Hepatocyte (in vitro differentiated cells): ENCODE data around the gene EXOC3. TPM values are rescaled to one million over a fixed set of nuclear protein-coding genes. Genes with fewer than 3 reads are reported as not detected.
A peak's percentile ranks its signal among the peaks of the same experiment; 100 is the strongest.

ENCODE experiments used
- DNase-seq: peaks from one replicate; pipeline ENCODE4 v3.0.0-alpha.2; 2016; ENCODE audit warnings: low spot score
- H2AFZ ChIP-seq: fragments of 200-600 bp; sonication (generic); 2 replicates; pipeline ENCODE4 v1.6.0; 2016; ENCODE audit warnings: antibody characterized with exemption, mild to moderate bottlenecking
- H3K27ac ChIP-seq: fragments of 200-600 bp; sonication (generic); 2 replicates; pipeline ENCODE4 v1.5.1; 2016; ENCODE audit warnings: mild to moderate bottlenecking
- H3K27me3 ChIP-seq: fragments of 200-600 bp; sonication (generic); 2 replicates; pipeline ENCODE4 v1.6.1; 2016
- H3K36me3 ChIP-seq: fragments of 200-600 bp; sonication (generic); replicated peaks from 2 replicates; pipeline ENCODE4 v1.5.1; 2016; ENCODE audit warnings: low read depth; ENCODE audit not compliant: insufficient read depth
- H3K4me1 ChIP-seq: fragments of 200-600 bp; sonication (generic); 2 replicates; pipeline ENCODE4 v1.5.1; 2016; ENCODE audit warnings: mild to moderate bottlenecking, moderate library complexity; ENCODE audit not compliant: insufficient read depth
- H3K4me2 ChIP-seq: fragments of 200-600 bp; sonication (generic); 2 replicates; pipeline ENCODE4 v1.6.0; 2016
- H3K4me3 ChIP-seq: fragments of 200-600 bp; sonication (generic); 2 replicates; pipeline ENCODE4 v1.5.1; 2016; ENCODE audit warnings: mild to moderate bottlenecking
- H3K79me2 ChIP-seq: fragments of 200-600 bp; sonication (generic); 2 replicates; pipeline ENCODE4 v1.6.0; 2017; ENCODE audit warnings: mild to moderate bottlenecking
- H3K9me2 ChIP-seq: fragments of 200-600 bp; sonication (generic); replicated peaks from 2 replicates; pipeline ENCODE4 v1.6.0; 2017; ENCODE audit warnings: mild to moderate bottlenecking; ENCODE audit not compliant: insufficient read depth
- H3K9me3 ChIP-seq: fragments of 200-600 bp; sonication (generic); 2 replicates; pipeline ENCODE4 v1.5.1; 2016; ENCODE audit warnings: low read depth, mild to moderate bottlenecking
- H4K20me1 ChIP-seq: fragments of 200-600 bp; sonication (generic); 2 replicates; pipeline ENCODE4 v1.6.0; 2016; ENCODE audit warnings: mild to moderate bottlenecking; ENCODE audit not compliant: insufficient read depth, poor library complexity, severe bottlenecking
- EZH2 ChIP-seq: fragments of 200-600 bp; sonication (generic); IDR thresholded peaks from 2 replicates; pipeline ENCODE4 v1.6.1; 2016; ENCODE audit warnings: antibody characterized with exemption, mild to moderate bottlenecking, borderline replicate concordance
- EZH2phosphoT487 ChIP-seq: fragments of 200-600 bp; sonication (generic); IDR thresholded peaks from one replicate; pipeline ENCODE4 v1.6.1; 2018; ENCODE audit warnings: antibody characterized with exemption, mild to moderate bottlenecking, low read depth, moderate library complexity; ENCODE audit not compliant: unreplicated experiment, severe bottlenecking
- WGBS: methylation state at CpG from one replicate; pipeline ENCODE4 v1.1.6; 2016; ENCODE audit warnings: low lambda C conversion rate; ENCODE audit errors: missing lambda C conversion rate; 5-methylcytosine and 5-hydroxymethylcytosine counted together
- polyA plus RNA-seq: library from polyadenylated mRNA; unstranded; fragments of >200 nt; fragmentation: Nextera tagmentation; extraction: Ambion mirVana; gene quantifications from 2 replicates; pipeline ENCODE4 v1.2.1, GENCODE V29; 2016
- total RNA-seq: library from RNA; depleted of rRNA; stranded (reverse); fragments of >200 nt; gene quantifications from 2 replicates; pipeline ENCODE4 v1.2.3, GENCODE V29; 2014
- TF ChIP-seq, protein P1 (sequence below): fragments of 200-600 bp; sonication (generic); IDR thresholded peaks from 2 replicates; pipeline ENCODE4 v1.5.1; 2016; ENCODE audit warnings: antibody characterized with exemption, mild to moderate bottlenecking; ENCODE audit not compliant: poor library complexity

The EXOC3 gene
- total and polyA plus RNA-seq, 2 experiments from 2014 or later, result 36.1 to 38.3 TPM

GRCh38 chr5:437281-437771 is 5.7 kb upstream of the EXOC3 start:
- Histone ChIP-seq H4K20me1 (no peaks in the 10 kb centered on the region), H3K9me3 (no peaks in the 10 kb centered on the region), H3K27me3 (no peaks in the 10 kb centered on the region), H3K4me1 (peaks cover 7% of the 10 kb centered on the region), H3K4me3 (no peak overlapping the region), H3K9me2 (no peaks in the 10 kb centered on the region), H2AFZ (no peak overlapping the region), H3K27ac (peak overlapping the region; percentile 17), H3K4me2 (no peak overlapping the region), H3K79me2 (peaks cover 8% of the 10 kb centered on the region), H3K36me3 (no peaks in the 10 kb centered on the region)
- no peak for DNase-seq
- 57% methylated on average over 18 of the region's 18 CpGs for WGBS
- TF ChIP-seq EZH2phosphoT487 (no peak), EZH2 (no peak)
- TF ChIP-seq, protein P1, sequence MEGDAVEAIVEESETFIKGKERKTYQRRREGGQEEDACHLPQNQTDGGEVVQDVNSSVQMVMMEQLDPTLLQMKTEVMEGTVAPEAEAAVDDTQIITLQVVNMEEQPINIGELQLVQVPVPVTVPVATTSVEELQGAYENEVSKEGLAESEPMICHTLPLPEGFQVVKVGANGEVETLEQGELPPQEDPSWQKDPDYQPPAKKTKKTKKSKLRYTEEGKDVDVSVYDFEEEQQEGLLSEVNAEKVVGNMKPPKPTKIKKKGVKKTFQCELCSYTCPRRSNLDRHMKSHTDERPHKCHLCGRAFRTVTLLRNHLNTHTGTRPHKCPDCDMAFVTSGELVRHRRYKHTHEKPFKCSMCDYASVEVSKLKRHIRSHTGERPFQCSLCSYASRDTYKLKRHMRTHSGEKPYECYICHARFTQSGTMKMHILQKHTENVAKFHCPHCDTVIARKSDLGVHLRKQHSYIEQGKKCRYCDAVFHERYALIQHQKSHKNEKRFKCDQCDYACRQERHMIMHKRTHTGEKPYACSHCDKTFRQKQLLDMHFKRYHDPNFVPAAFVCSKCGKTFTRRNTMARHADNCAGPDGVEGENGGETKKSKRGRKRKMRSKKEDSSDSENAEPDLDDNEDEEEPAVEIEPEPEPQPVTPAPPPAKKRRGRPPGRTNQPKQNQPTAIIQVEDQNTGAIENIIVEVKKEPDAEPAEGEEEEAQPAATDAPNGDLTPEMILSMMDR, result no peak

- Histone ChIP-seq H3K9me2 (no peaks in the 10 kb centered on the region), H3K9me3 (no peaks in the 10 kb centered on the region), H3K4me3 (no peak overlapping the region), H3K4me1 (peaks cover 7% of the 10 kb centered on the region), H3K79me2 (peaks cover 18% of the 10 kb centered on the region), H3K36me3 (no peaks in the 10 kb centered on the region), H3K4me2 (no peak overlapping the region), H2AFZ (no peak overlapping the region), H3K27ac (no peak overlapping the region), H3K27me3 (no peaks in the 10 kb centered on the region), H4K20me1 (no peaks in the 10 kb centered on the region)
- no peak for DNase-seq
- WGBS, result 91% methylated on average over 14 of the region's 14 CpGs
- TF ChIP-seq, protein P1, result no peak
- TF ChIP-seq EZH2 (no peak), EZH2phosphoT487 (no peak)
These were observed 4.4 kb upstream of the EXOC3 start for GRCh38 chr5:438481-438981.

- Histone ChIP-seq H2AFZ (no peak overlapping the region), H4K20me1 (peaks cover 2% of the 10 kb centered on the region), H3K79me2 (peaks cover 24% of the 10 kb centered on the region), H3K9me2 (no peaks in the 10 kb centered on the region), H3K4me1 (peaks cover 7% of the 10 kb centered on the region), H3K27ac (no peak overlapping the region), H3K27me3 (no peaks in the 10 kb centered on the region), H3K4me3 (no peak overlapping the region), H3K36me3 (no peaks in the 10 kb centered on the region), H3K9me3 (no peaks in the 10 kb centered on the region), H3K4me2 (no peak overlapping the region)
- 91% methylated on average over 8 of the region's 8 CpGs for WGBS
- DNase-seq, result no peak
- TF ChIP-seq, protein P1, result no peak
- TF ChIP-seq EZH2, result no peak
- TF ChIP-seq EZH2phosphoT487, result no peak
These were observed 3.8 kb upstream of the EXOC3 start for GRCh38 chr5:439181-439580.
